Stimulated activated effector memory CD8-positive, alpha-beta T cell treated with anti-CD3 and anti-CD28 coated beads, Interleukin-12 subunit alpha, Interleukin-12 subunit beta, amount 100 ng/mL, for 72 hours (primary cell): ENCODE measurements around the gene NADK.
"Not testable (repeated sequence)": the region's sequence is repeated elsewhere in the genome, so short reads cannot be mapped to it uniquely, and the experiment has no call there.

Experiments used
- ATAC-seq: fragments of 150-1000 bp; cut with Tn5 transposase; 2 replicates; pipeline ENCODE4 v1.10.0; 2021
- DNase-seq, 2 donors: peaks; one replicate each; pipeline ENCODE4 v3.0.0; 2021 to 2022; ENCODE audit warnings: low spot score in 2 of 2
- H3K27ac Mint-ChIP-seq: one replicate; pipeline ENCODE4 v1.8.0; 2022; ENCODE audit warnings: mild to moderate bottlenecking, mixed read lengths
- H3K36me3 Mint-ChIP-seq: one replicate; pipeline ENCODE4 v1.8.0; 2022; ENCODE audit warnings: mild to moderate bottlenecking, mixed read lengths
- H3K4me1 Mint-ChIP-seq: one replicate; pipeline ENCODE4 v1.8.0; 2022; ENCODE audit warnings: mixed read lengths
- H3K4me3 Mint-ChIP-seq: one replicate; pipeline ENCODE4 v1.8.0; 2022; ENCODE audit warnings: mild to moderate bottlenecking, mixed read lengths
- H3K9me3 Mint-ChIP-seq: one replicate; pipeline ENCODE4 v1.8.0; 2022; ENCODE audit warnings: mixed read lengths

Gene NADK

DNA sequence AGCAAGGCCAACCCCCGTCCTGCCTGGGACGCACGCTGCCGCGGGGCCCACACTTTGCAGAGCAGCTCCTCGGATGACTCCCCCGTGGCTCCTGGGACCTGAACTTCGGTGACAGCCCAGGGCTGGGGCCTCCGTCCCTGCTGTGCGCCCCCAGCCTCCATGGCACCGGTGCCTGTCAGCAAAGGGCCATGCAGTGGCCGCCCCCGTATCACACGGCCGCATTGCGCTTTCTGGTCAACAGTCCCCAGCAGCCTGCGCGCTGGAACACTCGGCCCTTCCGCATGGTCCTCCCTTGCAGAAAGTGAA lies 18.0 kb downstream of the NADK start:
- Mint-ChIP-seq H3K4me1 (peaks cover 8% of the 10 kb centered on the region), H3K27ac (no peak overlapping the region), H3K9me3 (no peaks in the 10 kb centered on the region), H3K36me3 (peaks cover 91% of the 10 kb centered on the region), H3K4me3 (no peak overlapping the region)
- DNase-seq, result no peak
- ATAC-seq, result no peak

DNA sequence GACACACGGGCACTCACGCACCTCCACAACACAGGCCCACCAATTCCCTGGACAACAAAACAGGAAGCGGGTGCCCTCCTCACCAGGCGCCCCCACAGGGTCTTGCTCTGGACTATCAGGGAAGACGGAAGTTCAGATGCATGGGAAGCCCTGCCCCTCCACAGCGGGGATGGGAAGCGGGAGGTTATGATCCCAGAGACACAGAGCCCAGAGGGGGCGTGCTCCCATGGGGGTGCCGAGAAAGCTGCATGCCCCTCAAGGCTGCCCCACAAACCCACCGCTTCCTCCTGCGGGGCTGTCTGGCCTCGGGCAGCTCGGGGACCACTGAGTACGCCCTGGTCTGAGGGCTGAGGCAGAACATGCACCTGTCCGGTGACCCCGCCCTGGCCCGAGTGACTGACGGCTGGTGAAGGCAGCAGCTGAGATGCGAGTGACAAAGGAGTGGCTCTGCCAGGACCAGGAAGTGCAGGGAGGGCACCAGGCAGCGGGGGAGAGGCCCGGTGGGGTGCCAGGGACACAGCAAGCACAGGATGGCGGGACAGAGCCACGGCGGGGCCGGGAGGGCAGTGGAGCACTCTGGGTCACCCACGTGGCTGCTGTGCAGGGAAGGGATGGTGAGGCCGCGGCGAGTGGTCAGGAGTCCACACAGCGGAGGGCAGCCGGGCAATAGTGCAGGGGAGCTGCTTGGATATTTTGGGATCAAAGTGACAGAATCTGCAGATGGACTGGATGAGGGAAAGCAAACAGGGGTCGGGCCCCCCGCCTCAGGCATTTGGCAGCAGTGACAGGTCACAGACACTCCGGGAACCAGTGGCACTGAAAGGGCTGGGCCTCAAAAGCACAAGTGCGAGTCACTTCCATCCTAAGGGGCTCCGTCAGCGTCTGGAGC lies 18.6 kb downstream of the NADK start:
- H3K4me1 Mint-ChIP-seq, result peaks cover 8% of the 10 kb centered on the region
- DNase-seq (no peak), ATAC-seq (no peak)
- no peak overlapping the region for H3K4me3 Mint-ChIP-seq
- no peaks in the 10 kb centered on the region for H3K9me3 Mint-ChIP-seq
- no peak overlapping the region for H3K27ac Mint-ChIP-seq
- peaks cover 91% of the 10 kb centered on the region for H3K36me3 Mint-ChIP-seq

- H3K4me3 Mint-ChIP-seq, result no peak overlapping the region
- H3K9me3 Mint-ChIP-seq, result no peaks in the 10 kb centered on the region
- DNase-seq (no peak), ATAC-seq (no peak)
- peaks cover 88% of the 10 kb centered on the region for H3K36me3 Mint-ChIP-seq
- H3K4me1 Mint-ChIP-seq, result peaks cover 8% of the 10 kb centered on the region
- H3K27ac Mint-ChIP-seq, result no peak overlapping the region
These were observed 19.4 kb downstream of the NADK start for GRCh38 chr1:1758692-1759455.

- DNase-seq (no peak), ATAC-seq (no peak)
- peak overlapping the region; percentile 60 for H3K27ac Mint-ChIP-seq
- peaks cover 86% of the 10 kb centered on the region for H3K36me3 Mint-ChIP-seq
- no peaks in the 10 kb centered on the region for H3K9me3 Mint-ChIP-seq
- no peak overlapping the region for H3K4me3 Mint-ChIP-seq
- H3K4me1 Mint-ChIP-seq, result peaks cover 8% of the 10 kb centered on the region
These were observed 20.1 kb downstream of the NADK start for GRCh38 chr1:1758059-1758621.

- H3K36me3 Mint-ChIP-seq, result peaks cover 85% of the 10 kb centered on the region
- H3K27ac Mint-ChIP-seq, result peak overlapping the region; percentile 60
These were observed 20.7 kb downstream of the NADK start for GRCh38 chr1:1757422-1758058.

DNA sequence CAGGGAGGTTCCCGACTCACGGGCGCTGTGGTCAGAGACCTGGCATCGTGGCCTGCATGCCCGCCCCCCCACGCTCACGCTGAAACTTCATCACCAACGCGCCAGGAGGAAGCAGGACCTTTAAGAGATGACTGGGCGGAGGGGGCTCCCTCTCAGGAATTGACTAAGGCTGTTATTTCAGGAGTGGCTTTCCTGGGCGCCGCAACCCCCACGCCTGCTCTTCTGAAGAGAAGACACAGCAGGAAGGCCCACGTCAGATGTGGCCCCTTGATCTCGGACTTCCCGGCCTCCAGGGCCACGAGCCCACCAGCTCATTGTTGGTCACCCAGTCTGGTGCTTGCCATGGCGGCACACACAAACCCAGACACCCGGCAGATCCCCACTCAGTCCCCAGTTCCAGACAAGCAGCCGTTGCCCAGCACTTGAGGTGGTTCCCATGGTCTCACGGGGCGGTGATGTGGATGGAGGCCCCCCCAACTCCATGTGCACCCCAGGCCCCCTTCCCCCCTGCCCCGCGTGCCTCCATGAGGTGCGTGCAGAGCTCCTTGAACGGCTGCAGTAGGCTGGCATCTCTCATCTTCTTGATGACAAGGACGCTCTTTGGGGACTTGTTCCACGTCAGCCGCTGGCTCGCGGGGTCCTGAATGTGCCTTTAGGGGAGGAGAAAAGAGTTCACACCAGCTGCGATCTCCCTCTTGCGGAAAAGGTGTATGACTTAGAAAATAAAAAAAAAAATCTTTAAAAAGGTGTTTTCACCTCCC lies 21.4 kb downstream of the NADK start:
- ATAC-seq, result no peak
- H3K27ac Mint-ChIP-seq, result no peak overlapping the region

More at GRCh38 chr1:1757422-1758058, 20.7 kb downstream of the NADK start:
- DNase-seq, result no peak
- no peak overlapping the region for H3K4me3 Mint-ChIP-seq
- H3K9me3 Mint-ChIP-seq, result no peaks in the 10 kb centered on the region
- H3K4me1 Mint-ChIP-seq, result peaks cover 8% of the 10 kb centered on the region
- no peak for ATAC-seq

GRCh38 chr1:1755852-1756251 lies 22.4 kb downstream of the NADK start:
- ATAC-seq (no peak), DNase-seq (no peak)
- Mint-ChIP-seq H3K4me1 (peaks cover 8% of the 10 kb centered on the region), H3K27ac (no peak overlapping the region), H3K9me3 (no peaks in the 10 kb centered on the region), H3K4me3 (no peak overlapping the region), H3K36me3 (peaks cover 76% of the 10 kb centered on the region)

More for the DNA sequence above, 21.4 kb downstream of the NADK start:
- no peaks in the 10 kb centered on the region for H3K9me3 Mint-ChIP-seq
- H3K36me3 Mint-ChIP-seq, result peaks cover 85% of the 10 kb centered on the region
- peaks cover 8% of the 10 kb centered on the region for H3K4me1 Mint-ChIP-seq
- no peak overlapping the region for H3K4me3 Mint-ChIP-seq
- DNase-seq, result no peak

DNA sequence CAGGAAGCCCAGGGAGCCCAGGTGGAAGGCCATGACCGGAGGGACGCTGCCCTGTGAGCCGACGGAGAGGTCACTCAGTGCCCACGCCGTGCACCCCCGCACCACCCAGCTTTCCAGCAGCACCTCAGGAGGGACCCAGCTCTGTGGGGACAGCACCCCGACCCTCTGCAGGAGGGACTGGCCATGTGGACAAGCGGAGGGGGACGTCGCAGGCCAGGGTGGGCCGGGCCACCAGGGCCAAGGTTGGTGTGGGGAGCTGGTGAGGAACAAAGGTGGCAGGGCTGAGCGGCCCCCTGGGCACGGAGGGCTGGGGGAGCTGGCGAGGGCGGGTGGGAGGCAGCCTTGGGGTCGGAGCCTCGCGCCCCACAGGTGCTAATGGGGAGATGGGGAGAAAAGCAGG lies 22.8 kb downstream of the NADK start:
- Mint-ChIP-seq H3K4me3 (no peak overlapping the region), H3K27ac (no peak overlapping the region), H3K4me1 (peaks cover 8% of the 10 kb centered on the region), H3K36me3 (peaks cover 71% of the 10 kb centered on the region), H3K9me3 (no peaks in the 10 kb centered on the region)
- DNase-seq, result no peak
- ATAC-seq, result no peak

GRCh38 chr1:1754051-1754815 lies 24.0 kb downstream of the NADK start:
- peaks cover 8% of the 10 kb centered on the region for H3K4me1 Mint-ChIP-seq
- no peak overlapping the region for H3K4me3 Mint-ChIP-seq
- H3K36me3 Mint-ChIP-seq, result peaks cover 63% of the 10 kb centered on the region
- no peak for ATAC-seq
- DNase-seq, result no peak
- no peak overlapping the region for H3K27ac Mint-ChIP-seq
- H3K9me3 Mint-ChIP-seq, result no peaks in the 10 kb centered on the region

- ATAC-seq, result no peak
- H3K9me3 Mint-ChIP-seq, result no peaks in the 10 kb centered on the region
- no peak overlapping the region for H3K4me3 Mint-ChIP-seq
- no peak for DNase-seq
- H3K27ac Mint-ChIP-seq, result no peak overlapping the region
- H3K4me1 Mint-ChIP-seq, result peaks cover 8% of the 10 kb centered on the region
- H3K36me3 Mint-ChIP-seq, result peaks cover 59% of the 10 kb centered on the region
These were observed 24.7 kb downstream of the NADK start for GRCh38 chr1:1753607-1754005.

DNA sequence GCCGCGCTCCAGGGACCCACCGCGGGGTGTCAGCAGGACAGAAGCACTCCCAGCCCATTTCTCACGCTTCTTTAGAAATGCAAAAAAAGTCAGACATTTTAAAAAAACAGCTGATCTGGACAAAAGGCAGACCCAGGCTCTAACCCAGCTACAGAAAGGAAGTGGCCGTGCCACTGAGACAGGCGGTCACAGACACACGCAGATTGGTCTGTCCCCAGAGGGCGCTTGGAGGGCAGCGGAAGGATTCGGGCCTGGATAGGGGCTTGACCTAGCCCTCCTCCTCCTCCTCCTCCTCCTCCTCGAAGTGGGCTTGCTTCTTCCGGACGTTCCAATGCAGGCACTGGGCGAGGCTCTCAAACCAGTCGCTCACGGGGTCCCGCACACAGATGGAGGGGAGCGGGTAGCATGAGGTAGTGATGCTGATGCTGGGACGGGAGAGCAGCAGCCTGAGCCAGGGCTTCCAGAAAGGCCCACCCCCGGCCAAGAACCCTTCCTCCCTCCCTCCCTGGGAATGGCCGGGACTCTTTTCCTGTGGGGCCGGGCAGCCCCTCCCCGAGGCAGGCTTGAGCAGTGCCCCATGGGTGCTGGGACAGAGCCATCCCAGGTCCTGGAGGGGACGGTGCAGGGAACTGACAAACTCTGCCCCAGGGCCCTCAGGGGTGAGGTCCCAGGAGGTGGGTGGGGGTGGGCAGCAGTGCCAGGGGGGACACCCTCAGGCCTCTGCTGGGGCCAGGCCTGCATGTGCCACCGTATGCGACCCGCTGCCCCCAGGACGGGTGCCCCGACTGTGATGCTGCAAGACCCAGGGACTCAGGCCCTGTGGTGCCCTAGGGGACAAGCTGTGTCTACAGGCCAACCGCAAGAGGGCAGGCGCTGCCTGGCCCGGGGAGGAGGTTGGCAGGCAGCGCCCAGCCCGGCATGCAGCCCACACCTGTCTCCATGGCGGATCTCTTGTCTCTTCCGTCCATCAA lies 25.3 kb downstream of the NADK start:
- Mint-ChIP-seq H3K9me3 (no peaks in the 10 kb centered on the region), H3K4me3 (no peak overlapping the region), H3K36me3 (peaks cover 52% of the 10 kb centered on the region), H3K4me1 (peaks cover 3% of the 10 kb centered on the region), H3K27ac (no peak overlapping the region)
- DNase-seq (no peak), ATAC-seq (no peak)

DNA sequence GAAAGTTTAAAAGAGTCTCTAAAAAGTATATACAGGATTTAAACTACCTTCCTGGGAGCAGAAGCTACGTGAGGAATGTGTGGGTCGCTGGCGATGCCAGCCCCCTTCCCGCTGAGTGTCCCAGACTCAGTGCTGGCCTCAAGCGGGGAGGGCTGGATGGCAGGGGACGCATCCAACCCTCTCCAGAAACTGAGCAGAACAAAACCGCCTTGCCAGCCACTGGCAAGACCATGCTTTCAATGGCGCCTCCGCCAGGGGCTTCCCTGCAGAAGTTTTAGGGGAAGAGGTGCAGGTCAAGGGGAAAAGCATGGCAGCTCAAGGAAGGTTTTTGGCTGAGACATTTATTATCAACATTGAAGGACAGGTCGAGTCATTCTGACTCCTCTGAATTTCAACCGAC lies 26.1 kb downstream of the NADK start:
- Mint-ChIP-seq H3K36me3 (peaks cover 45% of the 10 kb centered on the region), H3K9me3 (no peaks in the 10 kb centered on the region)
- no peak for ATAC-seq

DNA sequence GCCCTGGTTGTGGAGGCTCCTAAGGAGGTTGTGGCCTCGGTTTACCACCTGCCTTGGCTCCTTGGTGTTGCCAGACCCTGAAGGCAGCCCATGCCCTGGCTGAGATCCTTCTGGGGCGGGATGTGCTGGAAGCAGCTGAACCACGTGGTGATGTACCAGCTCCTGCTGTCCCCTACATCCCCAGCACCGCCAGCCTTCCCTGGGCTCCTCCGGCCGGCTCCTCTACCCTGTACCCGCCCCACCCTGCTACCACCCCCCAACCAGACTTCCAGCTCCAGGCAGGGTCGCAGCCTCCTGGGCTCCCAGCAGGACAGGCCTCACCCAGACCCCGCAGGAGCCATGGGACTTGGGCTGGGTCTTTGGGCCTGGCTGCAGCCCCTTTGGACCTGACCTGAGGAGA lies 28.3 kb downstream of the NADK start:
- not testable (repeated sequence) for H3K4me1 Mint-ChIP-seq, H3K4me3 Mint-ChIP-seq, DNase-seq, ATAC-seq, H3K27ac Mint-ChIP-seq, H3K9me3 Mint-ChIP-seq
- peaks cover 25% of the 10 kb centered on the region for H3K36me3 Mint-ChIP-seq

More for the DNA sequence above, 26.1 kb downstream of the NADK start:
- Mint-ChIP-seq H3K4me3 (no peak overlapping the region), H3K27ac (no peak overlapping the region), H3K4me1 (no peaks in the 10 kb centered on the region)
- DNase-seq, result no peak
